Activated B cell treated with CpG ODN at 0.5 μM for 24 hours (primary cell): ENCODE data around the gene TRIM62. TPM values are rescaled to one million over a fixed set of nuclear protein-coding genes. Genes with fewer than 3 reads are reported as not detected.
"Not testable (repeated sequence)": the region's sequence is repeated elsewhere in the genome, so short reads cannot be mapped to it uniquely, and the experiment has no call there.

Experiments used
- ATAC-seq: fragments of 200-7000 bp; cut with Tn5 transposase; one replicate; pipeline ENCODE4 v1.10.0; 2021; ENCODE audit warnings: low read depth, mild to moderate bottlenecking, moderate library complexity
- CTCF ChIA-PET: fragments of 350-600 bp; sonication (Branson Sonifier 250); formaldehyde crosslinking; loops from one replicate; lab custom pipeline; 2021; ENCODE audit warnings: antibody characterized with exemption; lab: Charles Lee
- POLR2A ChIA-PET: fragments of 350-600 bp; sonication (Branson Sonifier 250); formaldehyde crosslinking; loops from one replicate; lab custom pipeline; 2021; ENCODE audit warnings: antibody characterized with exemption; lab: Charles Lee
- DNase-seq: peaks from one replicate; pipeline ENCODE4 v3.0.0; 2022
- H3K27ac Mint-ChIP-seq: one replicate; pipeline ENCODE4 v1.8.0; 2020; ENCODE audit warnings: mixed read lengths
- H3K27me3 Mint-ChIP-seq: one replicate; pipeline ENCODE4 v1.8.0; 2021; ENCODE audit warnings: mixed read lengths
- H3K36me3 Mint-ChIP-seq: one replicate; pipeline ENCODE4 v1.8.0; 2021; ENCODE audit warnings: low read depth, mixed read lengths
- H3K4me1 Mint-ChIP-seq: one replicate; pipeline ENCODE4 v1.8.0; 2021; ENCODE audit warnings: mixed read lengths
- H3K4me3 Mint-ChIP-seq: one replicate; pipeline ENCODE4 v1.8.0; 2020; ENCODE audit warnings: mild to moderate bottlenecking, mixed read lengths
- H3K9me3 Mint-ChIP-seq: one replicate; pipeline ENCODE4 v1.8.0; 2020; ENCODE audit warnings: mixed read lengths
- CTCF ChIP-seq: fragments of 200-600 bp; IDR thresholded peaks from one replicate; pipeline ENCODE4 v1.8.0; 2022; ENCODE audit warnings: antibody characterized with exemption, mild to moderate bottlenecking
- intact Hi-C: fragments of 100-400 bp; cut with micrococcal nuclease; formaldehyde crosslinking; loops from one replicate; pipeline ENCODE4 v1.15.1; 2024
- total RNA-seq: library from RNA; stranded (reverse); gene quantifications from 2 replicates; pipeline ENCODE4 v1.2.3, GENCODE V29; 2022

Gene TRIM62
- total RNA-seq, 1 donor from 2014 or later, result 10.1 TPM

- no peak for ATAC-seq
- intact Hi-C loops, result no loop called here
- no peaks in the 10 kb centered on the region for H3K36me3 Mint-ChIP-seq
Measured at GRCh38 chr1:33117440-33118085, 64.3 kb downstream of the TRIM62 start.

GRCh38 chr1:33111965-33112364, 69.9 kb downstream of the TRIM62 start:
- intact Hi-C loops, result loop anchor here (1.0 to 5.0 kb wide), 3 partner anchors 185 to 500 kb away; no protein-coding TSS in a partner anchor
- TF ChIP-seq CTCF, result no peak
- DNase-seq (no peak), ATAC-seq (no peak)
- H3K9me3 Mint-ChIP-seq, result peaks cover 5% of the 10 kb centered on the region
- H3K27me3 Mint-ChIP-seq, result no peaks in the 10 kb centered on the region
- CTCF ChIA-PET, result no interaction called here
- H3K4me1 Mint-ChIP-seq, result no peaks in the 10 kb centered on the region
- H3K36me3 Mint-ChIP-seq, result no peaks in the 10 kb centered on the region
- POLR2A ChIA-PET, result no interaction called here
- no peak overlapping the region for H3K4me3 Mint-ChIP-seq
- no peak overlapping the region for H3K27ac Mint-ChIP-seq

More at GRCh38 chr1:33117440-33118085, 64.3 kb downstream of the TRIM62 start:
- no peak for DNase-seq
- TF ChIP-seq CTCF, result no peak
- POLR2A ChIA-PET, result interaction anchor here (0.6 kb wide), 1 partner anchor 239 kb away, joined by 3 read pairs; no protein-coding TSS in a partner anchor
- Mint-ChIP-seq H3K27me3 (peaks cover 6% of the 10 kb centered on the region), H3K4me3 (no peak overlapping the region), H3K9me3 (no peaks in the 10 kb centered on the region), H3K27ac (no peak overlapping the region), H3K4me1 (no peaks in the 10 kb centered on the region)
- CTCF ChIA-PET, result no interaction called here

GRCh38 chr1:33110477-33110876, 71.4 kb downstream of the TRIM62 start:
- Mint-ChIP-seq H3K4me3 (no peak overlapping the region), H3K9me3 (peaks cover 5% of the 10 kb centered on the region), H3K27ac (no peak overlapping the region), H3K4me1 (no peaks in the 10 kb centered on the region), H3K36me3 (no peaks in the 10 kb centered on the region), H3K27me3 (peaks cover 4% of the 10 kb centered on the region)
- ChIA-PET CTCF (no interaction called here), POLR2A (interaction anchor here (0.7 kb wide), 1 partner anchor 17 kb away, joined by 3 read pairs; no protein-coding TSS in a partner anchor)
- no peak for TF ChIP-seq CTCF
- ATAC-seq (no peak), DNase-seq (no peak)
- intact Hi-C loops, result loop anchor here (5.0 kb wide), 2 partner anchors 187 to 502 kb away; no protein-coding TSS in a partner anchor

- intact Hi-C loops, H3K36me3 Mint-ChIP-seq, H3K27me3 Mint-ChIP-seq, POLR2A ChIA-PET, DNase-seq, H3K27ac Mint-ChIP-seq, H3K9me3 Mint-ChIP-seq, ATAC-seq, H3K4me3 Mint-ChIP-seq, H3K4me1 Mint-ChIP-seq: not testable (repeated sequence)
- CTCF ChIA-PET, result interaction anchor here (0.9 kb wide), 1 partner anchor 11 kb away, joined by 3 read pairs; no protein-coding TSS in a partner anchor
Measured at GRCh38 chr1:33100119-33100415, 81.8 kb downstream of the TRIM62 start.

- ChIA-PET CTCF (no interaction called here), POLR2A (no interaction called here)
- intact Hi-C loops, result no loop called here
- DNase-seq, result no peak
- peak; percentile 42 for ATAC-seq
- H3K36me3 Mint-ChIP-seq, result no peaks in the 10 kb centered on the region
- H3K4me1 Mint-ChIP-seq, result peaks cover 6% of the 10 kb centered on the region
- peaks cover under 1% of the 10 kb centered on the region for H3K27me3 Mint-ChIP-seq
- no peak overlapping the region for H3K4me3 Mint-ChIP-seq
- no peaks in the 10 kb centered on the region for H3K9me3 Mint-ChIP-seq
- no peak overlapping the region for H3K27ac Mint-ChIP-seq
- TF ChIP-seq CTCF, result no peak
Measured at GRCh38 chr1:33099290-33100118, 82.3 kb downstream of the TRIM62 start.
